GM12878 (cell line): Measurements from ENCODE around the gene URAD. TPM values are rescaled to one million over a fixed set of nuclear protein-coding genes. Genes with fewer than 3 reads are reported as not detected.

ENCODE experiments used
- ATAC-seq: fragments of 200-7000 bp; cut with Tn5 transposase; 3 replicates; pipeline ENCODE4 v1.9.1; 2020; ENCODE audit warnings: mild to moderate bottlenecking, moderate library complexity
- BruUV-seq: library from RNA; stranded (reverse); fragments of 400-500 nt; replicated peaks from 2 replicates; lab custom pipeline; 2021; lab: Mats Ljungman, UMichigan
- CTCF ChIA-PET: fragments of 300-600 bp; sonication (Branson Sonifier 250); formaldehyde crosslinking; extraction: SDS; loops from one replicate; lab custom pipeline; 2021; ENCODE audit warnings: inconsistent platforms; lab: Yijun Ruan, JAX
- POLR2A ChIA-PET: fragments of 350-600 bp; formaldehyde crosslinking; extraction: SDS; loops from one replicate; lab custom pipeline; 2021; ENCODE audit warnings: inconsistent platforms; lab: Charles Lee
- RAD21 ChIA-PET: fragments of 300-600 bp; sonication (Branson Sonifier 250); formaldehyde crosslinking; loops from one replicate; lab custom pipeline; 2023; ENCODE audit warnings: antibody characterized with exemption; ENCODE audit not compliant: unreplicated experiment; lab: Charles Lee
- SMC1A ChIA-PET: fragments of 300-600 bp; sonication (Branson Sonifier 250); formaldehyde crosslinking; loops from one replicate; lab custom pipeline; 2023; ENCODE audit not compliant: unreplicated experiment, uncharacterized antibody; lab: Charles Lee
- DNase-seq: peaks from one replicate; pipeline ENCODE4 v3.0.0-alpha.2; 2011; ENCODE audit warnings: low read depth, low spot score
- FAIRE-seq: peaks from 3 replicates; lab custom pipeline; 2011; peaks lifted over from hg19 to GRCh38; lab: Jason Lieb, UNC
- H2AFZ ChIP-seq: 2 replicates; pipeline ENCODE4 v1.6.0; 2011; ENCODE audit warnings: low read depth, low read length, control low read depth; ENCODE audit not compliant: control insufficient read depth
- H3K27ac ChIP-seq: 2 replicates; pipeline ENCODE4 v1.5.1; 2011; ENCODE audit warnings: control low read depth; ENCODE audit not compliant: control insufficient read depth, insufficient read depth
- H3K27me3 ChIP-seq, 2 experiments: replicated peaks in 1 of 2; 2 replicates each; pipeline versions ENCODE4 v1.6.0 to v1.6.1; 2011; ENCODE audit warnings: low read length in 1 of 2; ENCODE audit not compliant: control insufficient read depth in 2 of 2, insufficient read depth in 2 of 2
- H3K36me3 ChIP-seq, 2 experiments: 2 replicates each; pipeline ENCODE4 v1.5.1; 2011; ENCODE audit warnings: low read length in 1 of 2; ENCODE audit not compliant: control insufficient read depth in 2 of 2, insufficient read depth in 2 of 2
- H3K4me1 ChIP-seq: 2 replicates; pipeline ENCODE4 v1.6.1; 2011; ENCODE audit warnings: mild to moderate bottlenecking, low read length, moderate library complexity, mixed read lengths; ENCODE audit not compliant: control insufficient read depth, insufficient read depth
- H3K4me2 ChIP-seq: 2 replicates; pipeline ENCODE4 v1.6.0; 2011; ENCODE audit warnings: control low read depth; ENCODE audit not compliant: control insufficient read depth, insufficient read depth
- H3K4me3 ChIP-seq: fragments of 200-600 bp; sonication (generic); 2 replicates; pipeline ENCODE4 v1.5.1; 2016
- H3K79me2 ChIP-seq: 2 replicates; pipeline ENCODE4 v1.6.0; 2011; ENCODE audit warnings: low read length; ENCODE audit not compliant: control insufficient read depth, insufficient read depth
- H3K9ac ChIP-seq: 2 replicates; pipeline ENCODE4 v1.8.0; 2011; ENCODE audit warnings: low read length, control low read depth, mixed read lengths; ENCODE audit not compliant: control insufficient read depth, insufficient read depth
- H3K9me3 ChIP-seq: replicated peaks from 3 replicates; pipeline ENCODE4 v1.5.1; 2011; ENCODE audit warnings: mild to moderate bottlenecking, low read length; ENCODE audit not compliant: control insufficient read depth, insufficient read depth
- H4K20me1 ChIP-seq: 2 replicates; pipeline ENCODE4 v1.6.0; 2011; ENCODE audit not compliant: control insufficient read depth, insufficient read depth
- ATF7 ChIP-seq: fragments of 450-650 bp; IDR thresholded peaks from 2 replicates; pipeline ENCODE4 v1.6.1; 2016; ENCODE audit warnings: low read depth, mild to moderate bottlenecking
- CBFB ChIP-seq: IDR thresholded peaks from 2 replicates; pipeline ENCODE4 v1.6.1; 2016; ENCODE audit warnings: antibody characterized with exemption, low read depth
- FOXM1 ChIP-seq: IDR thresholded peaks from 2 replicates; pipeline ENCODE4 v1.6.1; 2012; ENCODE audit warnings: low read depth, mild to moderate bottlenecking, inconsistent platforms, low read length, moderate library complexity
- NBN ChIP-seq: fragments of 450-650 bp; IDR thresholded peaks from 2 replicates; pipeline ENCODE4 v1.6.1; 2016
- NFXL1 ChIP-seq: fragments of 450-650 bp; IDR thresholded peaks from 2 replicates; pipeline ENCODE4 v1.6.1; 2017; ENCODE audit warnings: antibody characterized with exemption, mild to moderate bottlenecking, borderline replicate concordance
- SMAD5 ChIP-seq: IDR thresholded peaks from 2 replicates; pipeline ENCODE4 v1.6.1; 2016; ENCODE audit warnings: antibody characterized with exemption, low read depth
- SP1 ChIP-seq: IDR thresholded peaks from one replicate; pipeline ENCODE4 v1.6.1; 2011; ENCODE audit warnings: low read depth, low read length
- SPI1 ChIP-seq: IDR thresholded peaks from 2 replicates; pipeline ENCODE4 v1.6.1; 2011; ENCODE audit warnings: low read depth, mild to moderate bottlenecking, low read length, moderate library complexity, borderline replicate concordance; ENCODE audit not compliant: insufficient read depth
- ZBED1 ChIP-seq: IDR thresholded peaks from 2 replicates; pipeline ENCODE4 v1.6.1; 2016; ENCODE audit warnings: borderline replicate concordance
- WGBS: methylation state at CpG from one replicate; pipeline ENCODE4 v1.1.6; 2016; ENCODE audit warnings: low lambda C conversion rate; ENCODE audit not compliant: insufficient replicate concordance, insufficient coverage; ENCODE audit errors: missing lambda C conversion rate; 5-methylcytosine and 5-hydroxymethylcytosine counted together
- in situ Hi-C: fragments of 300-500 bp; cut with MboI; formaldehyde crosslinking; loops from 9 replicates; pipeline ENCODE4 v1.14.3; 2018; ENCODE audit warnings: mixed read lengths
- intact Hi-C: fragments of 100-400 bp; cut with micrococcal nuclease; formaldehyde crosslinking; loops from one replicate; pipeline ENCODE4 v1.14.2; 2022; ENCODE audit not compliant: unreplicated experiment
- polyA plus RNA-seq, 11 experiments: library from polyadenylated mRNA; depleted of rRNA in 4 of 11; unstranded in 6 of 11; stranded (reverse) in 5 of 11; fragments of >200 nt; fragmentation: Nextera tagmentation in 4 of 11; fragmentation: Illumina TruSeq in 1 of 11; extraction: Ambion mirVana in 4 of 11; extraction: Trizol in 1 of 11; gene quantifications; 1 replicate in 1 of 11; 2 replicates in 10 of 11; pipeline versions ENCODE4 v1.2.1 to v1.2.3, GENCODE V29; 2011 to 2016; ENCODE audit warnings: inconsistent platforms in 2 of 11, missing spikeins in 2 of 11, low read depth in 1 of 11
- total RNA-seq, 4 experiments: library from RNA; depleted of rRNA in 3 of 4; stranded (reverse); fragments of >200 nt in 3 of 4; fragmentation: Illumina TruSeq in 1 of 4; extraction: Trizol in 1 of 4; gene quantifications; 2 replicates each; pipeline versions ENCODE4 v1.2.1 to v1.2.3, GENCODE V29; 2013 to 2021
- TF ChIP-seq, protein P1 (sequence below): fragments of 450-650 bp; IDR thresholded peaks from 2 replicates; pipeline ENCODE4 v1.6.1; 2016; ENCODE audit warnings: mild to moderate bottlenecking, moderate library complexity, borderline replicate concordance
- TF ChIP-seq, protein P2 (sequence below): IDR thresholded peaks from 2 replicates; pipeline ENCODE4 v1.6.1; 2012; ENCODE audit warnings: improper control_type of control experiment, low read depth, low read length; ENCODE audit not compliant: insufficient replicate concordance

The URAD gene
- total and polyA plus RNA-seq, 10 of the 15 experiments (the other 5 are each of a cell fraction or from before 2014, with no cell fraction given) = not detected

DNA sequence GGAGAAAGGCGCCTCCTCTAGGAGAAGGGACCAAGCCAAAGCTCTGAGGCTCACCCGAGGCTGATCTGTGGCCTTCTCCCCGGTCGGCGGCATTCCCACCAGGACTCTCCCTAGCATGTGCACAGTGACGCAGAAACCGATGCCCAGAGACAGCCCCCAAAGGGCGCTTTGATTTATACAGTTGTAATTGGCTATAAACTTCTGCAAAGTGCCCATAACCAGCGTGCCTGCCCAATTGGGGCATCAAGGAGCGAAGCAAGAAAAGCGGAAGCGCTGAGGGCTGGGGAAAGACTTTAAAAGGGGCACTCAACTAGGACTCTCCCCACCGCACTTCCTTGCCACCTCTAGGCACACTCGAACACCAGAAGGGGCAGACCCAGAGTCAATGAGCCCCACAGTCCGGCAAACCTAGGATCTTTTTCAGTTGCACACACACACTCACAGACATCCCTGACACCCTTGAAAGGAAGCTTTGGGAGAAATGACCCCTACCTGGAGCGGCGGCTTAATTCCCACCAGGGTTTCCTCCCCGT lies 21.2 kb downstream of the URAD start:
- Histone ChIP-seq H3K79me2 (no peaks in the 10 kb centered on the region), H3K4me1 (no peaks in the 10 kb centered on the region), H3K4me3 (no peak overlapping the region), H3K36me3 (no peaks in the 10 kb centered on the region), H3K4me2 (no peak overlapping the region), H3K9me3 (no peaks in the 10 kb centered on the region), H3K27me3 (peaks cover 19 to 22% of the 10 kb centered on the region in 2 experiments), H4K20me1 (no peaks in the 10 kb centered on the region), H3K27ac (no peak overlapping the region), H3K9ac (no peak overlapping the region)
- no peak for DNase-seq
- ATAC-seq = no peak
- no TSS peak for BruUV-seq
- POLR2A ChIA-PET = no interaction called here
- CTCF ChIA-PET = no interaction called here
- intact Hi-C loops = no loop called here
- in situ Hi-C loops = no loop called here
- RAD21 ChIA-PET = no interaction called here
- SMC1A ChIA-PET = no interaction called here
- TF ChIP-seq, protein P1, sequence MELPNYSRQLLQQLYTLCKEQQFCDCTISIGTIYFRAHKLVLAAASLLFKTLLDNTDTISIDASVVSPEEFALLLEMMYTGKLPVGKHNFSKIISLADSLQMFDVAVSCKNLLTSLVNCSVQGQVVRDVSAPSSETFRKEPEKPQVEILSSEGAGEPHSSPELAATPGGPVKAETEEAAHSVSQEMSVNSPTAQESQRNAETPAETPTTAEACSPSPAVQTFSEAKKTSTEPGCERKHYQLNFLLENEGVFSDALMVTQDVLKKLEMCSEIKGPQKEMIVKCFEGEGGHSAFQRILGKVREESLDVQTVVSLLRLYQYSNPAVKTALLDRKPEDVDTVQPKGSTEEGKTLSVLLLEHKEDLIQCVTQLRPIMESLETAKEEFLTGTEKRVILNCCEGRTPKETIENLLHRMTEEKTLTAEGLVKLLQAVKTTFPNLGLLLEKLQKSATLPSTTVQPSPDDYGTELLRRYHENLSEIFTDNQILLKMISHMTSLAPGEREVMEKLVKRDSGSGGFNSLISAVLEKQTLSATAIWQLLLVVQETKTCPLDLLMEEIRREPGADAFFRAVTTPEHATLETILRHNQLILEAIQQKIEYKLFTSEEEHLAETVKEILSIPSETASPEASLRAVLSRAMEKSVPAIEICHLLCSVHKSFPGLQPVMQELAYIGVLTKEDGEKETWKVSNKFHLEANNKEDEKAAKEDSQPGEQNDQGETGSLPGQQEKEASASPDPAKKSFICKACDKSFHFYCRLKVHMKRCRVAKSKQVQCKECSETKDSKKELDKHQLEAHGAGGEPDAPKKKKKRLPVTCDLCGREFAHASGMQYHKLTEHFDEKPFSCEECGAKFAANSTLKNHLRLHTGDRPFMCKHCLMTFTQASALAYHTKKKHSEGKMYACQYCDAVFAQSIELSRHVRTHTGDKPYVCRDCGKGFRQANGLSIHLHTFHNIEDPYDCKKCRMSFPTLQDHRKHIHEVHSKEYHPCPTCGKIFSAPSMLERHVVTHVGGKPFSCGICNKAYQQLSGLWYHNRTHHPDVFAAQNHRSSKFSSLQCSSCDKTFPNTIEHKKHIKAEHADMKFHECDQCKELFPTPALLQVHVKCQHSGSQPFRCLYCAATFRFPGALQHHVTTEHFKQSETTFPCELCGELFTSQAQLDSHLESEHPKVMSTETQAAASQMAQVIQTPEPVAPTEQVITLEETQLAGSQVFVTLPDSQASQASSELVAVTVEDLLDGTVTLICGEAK = no peak
- TF ChIP-seq NFXL1 (no peak), SPI1 (no peak), ZBED1 (no peak), NBN (no peak), ATF7 (no peak), FOXM1 (no peak), CBFB (no peak), SP1 (no peak), SMAD5 (no peak)
- TF ChIP-seq, protein P2, sequence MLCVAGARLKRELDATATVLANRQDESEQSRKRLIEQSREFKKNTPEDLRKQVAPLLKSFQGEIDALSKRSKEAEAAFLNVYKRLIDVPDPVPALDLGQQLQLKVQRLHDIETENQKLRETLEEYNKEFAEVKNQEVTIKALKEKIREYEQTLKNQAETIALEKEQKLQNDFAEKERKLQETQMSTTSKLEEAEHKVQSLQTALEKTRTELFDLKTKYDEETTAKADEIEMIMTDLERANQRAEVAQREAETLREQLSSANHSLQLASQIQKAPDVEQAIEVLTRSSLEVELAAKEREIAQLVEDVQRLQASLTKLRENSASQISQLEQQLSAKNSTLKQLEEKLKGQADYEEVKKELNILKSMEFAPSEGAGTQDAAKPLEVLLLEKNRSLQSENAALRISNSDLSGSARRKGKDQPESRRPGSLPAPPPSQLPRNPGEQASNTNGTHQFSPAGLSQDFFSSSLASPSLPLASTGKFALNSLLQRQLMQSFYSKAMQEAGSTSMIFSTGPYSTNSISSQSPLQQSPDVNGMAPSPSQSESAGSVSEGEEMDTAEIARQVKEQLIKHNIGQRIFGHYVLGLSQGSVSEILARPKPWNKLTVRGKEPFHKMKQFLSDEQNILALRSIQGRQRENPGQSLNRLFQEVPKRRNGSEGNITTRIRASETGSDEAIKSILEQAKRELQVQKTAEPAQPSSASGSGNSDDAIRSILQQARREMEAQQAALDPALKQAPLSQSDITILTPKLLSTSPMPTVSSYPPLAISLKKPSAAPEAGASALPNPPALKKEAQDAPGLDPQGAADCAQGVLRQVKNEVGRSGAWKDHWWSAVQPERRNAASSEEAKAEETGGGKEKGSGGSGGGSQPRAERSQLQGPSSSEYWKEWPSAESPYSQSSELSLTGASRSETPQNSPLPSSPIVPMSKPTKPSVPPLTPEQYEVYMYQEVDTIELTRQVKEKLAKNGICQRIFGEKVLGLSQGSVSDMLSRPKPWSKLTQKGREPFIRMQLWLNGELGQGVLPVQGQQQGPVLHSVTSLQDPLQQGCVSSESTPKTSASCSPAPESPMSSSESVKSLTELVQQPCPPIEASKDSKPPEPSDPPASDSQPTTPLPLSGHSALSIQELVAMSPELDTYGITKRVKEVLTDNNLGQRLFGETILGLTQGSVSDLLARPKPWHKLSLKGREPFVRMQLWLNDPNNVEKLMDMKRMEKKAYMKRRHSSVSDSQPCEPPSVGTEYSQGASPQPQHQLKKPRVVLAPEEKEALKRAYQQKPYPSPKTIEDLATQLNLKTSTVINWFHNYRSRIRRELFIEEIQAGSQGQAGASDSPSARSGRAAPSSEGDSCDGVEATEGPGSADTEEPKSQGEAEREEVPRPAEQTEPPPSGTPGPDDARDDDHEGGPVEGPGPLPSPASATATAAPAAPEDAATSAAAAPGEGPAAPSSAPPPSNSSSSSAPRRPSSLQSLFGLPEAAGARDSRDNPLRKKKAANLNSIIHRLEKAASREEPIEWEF = no peak
- TF ChIP-seq, all 136 proteins: peak for 0
- H2AFZ ChIP-seq = no peak overlapping the region
- no peak for FAIRE-seq
- 15% methylated on average over 16 of the region's 18 CpGs for WGBS
